ENCODE results near the gene SRGAP1.
"Not testable (repeated sequence)": the region's sequence is repeated elsewhere in the genome, so short reads cannot be mapped to it uniquely, and the experiment has no call there.

Gene SRGAP1

GRCh38 chr12:64132672-64133071 is 288.2 kb downstream of the SRGAP1 start:
- H3K4me3 ChIP-seq (ENCODE audit: low read length); H3K9ac ChIP-seq (ENCODE audit: low read length); H3K36me3 ChIP-seq (ENCODE audit: control insufficient read depth, insufficient read depth, low read length); H3K9me3 ChIP-seq (ENCODE audit: control insufficient read depth, low read length); H3K27me3 ChIP-seq (ENCODE audit: control insufficient read depth, insufficient read depth, low read length); H3K4me1 ChIP-seq (ENCODE audit: control insufficient read depth, insufficient read depth, low read length): not testable (repeated sequence)

GRCh38 chr12:64137117-64137516 is 292.6 kb downstream of the SRGAP1 start:
- Histone ChIP-seq H3K9me3 (ENCODE audit: control insufficient read depth, low read length) (no peaks in the 10 kb centered on the region), H3K9ac (ENCODE audit: low read length) (no peak overlapping the region), H3K27me3 (ENCODE audit: control insufficient read depth, insufficient read depth, low read length) (no peaks in the 10 kb centered on the region), H3K4me1 (ENCODE audit: control insufficient read depth, insufficient read depth, low read length) (no peaks in the 10 kb centered on the region), H3K36me3 (ENCODE audit: control insufficient read depth, insufficient read depth, low read length) (no peaks in the 10 kb centered on the region), H3K4me3 (ENCODE audit: low read length) (no peak overlapping the region)

- no peak overlapping the region for H3K4me3 ChIP-seq (ENCODE audit: low read length)
- no peaks in the 10 kb centered on the region for H3K27me3 ChIP-seq (ENCODE audit: control insufficient read depth, insufficient read depth, low read length)
- peaks cover 5% of the 10 kb centered on the region for H3K36me3 ChIP-seq (ENCODE audit: control insufficient read depth, insufficient read depth, low read length)
- H3K4me1 ChIP-seq (ENCODE audit: control insufficient read depth, insufficient read depth, low read length): no peaks in the 10 kb centered on the region
- H3K9me3 ChIP-seq (ENCODE audit: control insufficient read depth, low read length): no peaks in the 10 kb centered on the region
- no peak overlapping the region for H3K9ac ChIP-seq (ENCODE audit: low read length)
These were observed 294.5 kb downstream of the SRGAP1 start for GRCh38 chr12:64139021-64139420.

GRCh38 chr12:64142382-64142781 is 297.9 kb downstream of the SRGAP1 start:
- Histone ChIP-seq H3K4me1 (ENCODE audit: control insufficient read depth, insufficient read depth, low read length) (no peaks in the 10 kb centered on the region), H3K4me3 (ENCODE audit: low read length) (no peak overlapping the region), H3K9me3 (ENCODE audit: control insufficient read depth, low read length) (no peaks in the 10 kb centered on the region), H3K36me3 (ENCODE audit: control insufficient read depth, insufficient read depth, low read length) (peaks cover 5% of the 10 kb centered on the region), H3K9ac (ENCODE audit: low read length) (no peak overlapping the region), H3K27me3 (ENCODE audit: control insufficient read depth, insufficient read depth, low read length) (no peaks in the 10 kb centered on the region)

GRCh38 chr12:64142784-64143183 is 298.3 kb downstream of the SRGAP1 start:
- no peaks in the 10 kb centered on the region for H3K4me1 ChIP-seq (ENCODE audit: control insufficient read depth, insufficient read depth, low read length)
- H3K9me3 ChIP-seq (ENCODE audit: control insufficient read depth, low read length): no peaks in the 10 kb centered on the region
- no peak overlapping the region for H3K9ac ChIP-seq (ENCODE audit: low read length)
- no peaks in the 10 kb centered on the region for H3K27me3 ChIP-seq (ENCODE audit: control insufficient read depth, insufficient read depth, low read length)
- H3K36me3 ChIP-seq (ENCODE audit: control insufficient read depth, insufficient read depth, low read length): peaks cover 5% of the 10 kb centered on the region
- no peak overlapping the region for H3K4me3 ChIP-seq (ENCODE audit: low read length)

- Histone ChIP-seq H3K27me3 (ENCODE audit: control insufficient read depth, insufficient read depth, low read length) (no peaks in the 10 kb centered on the region), H3K9me3 (ENCODE audit: control insufficient read depth, low read length) (no peaks in the 10 kb centered on the region), H3K4me3 (ENCODE audit: low read length) (no peak overlapping the region), H3K4me1 (ENCODE audit: control insufficient read depth, insufficient read depth, low read length) (no peaks in the 10 kb centered on the region), H3K9ac (ENCODE audit: low read length) (no peak overlapping the region), H3K36me3 (ENCODE audit: control insufficient read depth, insufficient read depth, low read length) (peaks cover 5% of the 10 kb centered on the region)
These were observed 300.7 kb downstream of the SRGAP1 start for GRCh38 chr12:64145226-64145625.

- no peak overlapping the region for H3K9ac ChIP-seq (ENCODE audit: low read length)
- H3K4me1 ChIP-seq (ENCODE audit: control insufficient read depth, insufficient read depth, low read length): no peaks in the 10 kb centered on the region
- peaks cover 5% of the 10 kb centered on the region for H3K36me3 ChIP-seq (ENCODE audit: control insufficient read depth, insufficient read depth, low read length)
- H3K27me3 ChIP-seq (ENCODE audit: control insufficient read depth, insufficient read depth, low read length): no peaks in the 10 kb centered on the region
- H3K9me3 ChIP-seq (ENCODE audit: control insufficient read depth, low read length): no peaks in the 10 kb centered on the region
- H3K4me3 ChIP-seq (ENCODE audit: low read length): no peak overlapping the region
These were observed 302.6 kb downstream of the SRGAP1 start for GRCh38 chr12:64147011-64147631.

- H3K9ac ChIP-seq (ENCODE audit: low read length): no peak overlapping the region
- no peaks in the 10 kb centered on the region for H3K36me3 ChIP-seq (ENCODE audit: control insufficient read depth, insufficient read depth, low read length)
- H3K27me3 ChIP-seq (ENCODE audit: control insufficient read depth, insufficient read depth, low read length): no peaks in the 10 kb centered on the region
- H3K4me1 ChIP-seq (ENCODE audit: control insufficient read depth, insufficient read depth, low read length): no peaks in the 10 kb centered on the region
- no peak overlapping the region for H3K4me3 ChIP-seq (ENCODE audit: low read length)
- H3K9me3 ChIP-seq (ENCODE audit: control insufficient read depth, low read length): no peaks in the 10 kb centered on the region
These were observed 303.4 kb downstream of the SRGAP1 start for GRCh38 chr12:64147875-64148274.

- no peaks in the 10 kb centered on the region for H3K36me3 ChIP-seq (ENCODE audit: control insufficient read depth, insufficient read depth, low read length)
- H3K4me3 ChIP-seq (ENCODE audit: low read length): no peak overlapping the region
- H3K4me1 ChIP-seq (ENCODE audit: control insufficient read depth, insufficient read depth, low read length): no peaks in the 10 kb centered on the region
- no peaks in the 10 kb centered on the region for H3K9me3 ChIP-seq (ENCODE audit: control insufficient read depth, low read length)
- no peak overlapping the region for H3K9ac ChIP-seq (ENCODE audit: low read length)
- H3K27me3 ChIP-seq (ENCODE audit: control insufficient read depth, insufficient read depth, low read length): no peaks in the 10 kb centered on the region
These were observed 310.2 kb downstream of the SRGAP1 start for GRCh38 chr12:64154677-64155076.

- H3K9me3 ChIP-seq (ENCODE audit: control insufficient read depth, low read length): no peaks in the 10 kb centered on the region
- no peaks in the 10 kb centered on the region for H3K36me3 ChIP-seq (ENCODE audit: control insufficient read depth, insufficient read depth, low read length)
- no peaks in the 10 kb centered on the region for H3K27me3 ChIP-seq (ENCODE audit: control insufficient read depth, insufficient read depth, low read length)
- no peaks in the 10 kb centered on the region for H3K4me1 ChIP-seq (ENCODE audit: control insufficient read depth, insufficient read depth, low read length)
- no peak overlapping the region for H3K4me3 ChIP-seq (ENCODE audit: low read length)
- no peak overlapping the region for H3K9ac ChIP-seq (ENCODE audit: low read length)
These were observed 312.6 kb downstream of the SRGAP1 start for GRCh38 chr12:64157110-64157509.

- no peaks in the 10 kb centered on the region for H3K9me3 ChIP-seq (ENCODE audit: control insufficient read depth, low read length)
- no peaks in the 10 kb centered on the region for H3K27me3 ChIP-seq (ENCODE audit: control insufficient read depth, insufficient read depth, low read length)
- H3K9ac ChIP-seq (ENCODE audit: low read length): no peak overlapping the region
These were observed 315.7 kb downstream of the SRGAP1 start for GRCh38 chr12:64160021-64160710.

GRCh38 chr12:64160711-64161060 is 316.2 kb downstream of the SRGAP1 start:
- H3K4me3 ChIP-seq (ENCODE audit: low read length): no peak overlapping the region
- H3K27me3 ChIP-seq (ENCODE audit: control insufficient read depth, insufficient read depth, low read length): no peaks in the 10 kb centered on the region
- no peaks in the 10 kb centered on the region for H3K4me1 ChIP-seq (ENCODE audit: control insufficient read depth, insufficient read depth, low read length)
- H3K9ac ChIP-seq (ENCODE audit: low read length): no peak overlapping the region
- no peaks in the 10 kb centered on the region for H3K9me3 ChIP-seq (ENCODE audit: control insufficient read depth, low read length)
- no peaks in the 10 kb centered on the region for H3K36me3 ChIP-seq (ENCODE audit: control insufficient read depth, insufficient read depth, low read length)

More at GRCh38 chr12:64160021-64160710, 315.7 kb downstream of the SRGAP1 start:
- no peaks in the 10 kb centered on the region for H3K4me1 ChIP-seq (ENCODE audit: control insufficient read depth, insufficient read depth, low read length)
- H3K36me3 ChIP-seq (ENCODE audit: control insufficient read depth, insufficient read depth, low read length): no peaks in the 10 kb centered on the region
- no peak overlapping the region for H3K4me3 ChIP-seq (ENCODE audit: low read length)

Data from mucosa of stomach (tissue), 1 donor.